HepG2 (cell line): ENCODE data around the gene EPS8L1. TPM values are rescaled to one million over a fixed set of nuclear protein-coding genes. Genes with fewer than 3 reads are reported as not detected.

Experiments used
- ATAC-seq: fragments of 200-7000 bp; cut with Tn5 transposase; 3 replicates; pipeline ENCODE4 v1.9.1; 2020; ENCODE audit warnings: mild to moderate bottlenecking, moderate library complexity
- BruUV-seq: library from RNA; stranded (reverse); fragments of 400-500 nt; replicated peaks from 2 replicates; lab custom pipeline; 2021; lab: Mats Ljungman, UMichigan
- CTCF ChIA-PET: fragments of 300-600 bp; formaldehyde crosslinking; extraction: SDS; loops from one replicate; lab custom pipeline; 2021; ENCODE audit warnings: low total read pairs, inconsistent platforms, low intra/inter-chr PET ratio; lab: Yijun Ruan, JAX
- POLR2A ChIA-PET: fragments of 350-600 bp; sonication (Branson Sonifier 250); formaldehyde crosslinking; loops from one replicate; lab custom pipeline; 2020; ENCODE audit warnings: antibody characterized with exemption, inconsistent platforms; lab: Yijun Ruan, JAX
- DNase-seq: peaks from one replicate; pipeline ENCODE4 v3.0.0-alpha.2; 2015; ENCODE audit warnings: low spot score
- FAIRE-seq: peaks from 3 replicates; lab custom pipeline; 2011; peaks lifted over from hg19 to GRCh38; lab: Jason Lieb, UNC
- H2AFZ ChIP-seq: one replicate; pipeline ENCODE4 v1.6.1; 2011; ENCODE audit warnings: low read length, inconsistent platforms
- H3K27ac ChIP-seq: fragments of 300-600 bp; 3 replicates; pipeline ENCODE4 v1.8.0; 2011; ENCODE audit warnings: mixed run types, mild to moderate bottlenecking, mixed read lengths, low read length, inconsistent platforms; ENCODE audit not compliant: insufficient read depth; ENCODE audit errors: extremely low read length
- H3K27me3 ChIP-seq, 2 experiments: fragments of 200-600 bp in 1 of 2; 2 replicates in 1 of 2; 3 replicates in 1 of 2; pipeline versions ENCODE4 v1.6.0 to v1.8.0; 2011; ENCODE audit warnings: low read length in 2 of 2, mild to moderate bottlenecking in 2 of 2, moderate library complexity in 2 of 2, inconsistent platforms in 1 of 2; ENCODE audit not compliant: insufficient read depth in 2 of 2, control insufficient read depth in 1 of 2
- H3K36me3 ChIP-seq, 2 experiments: fragments of 200-600 bp in 1 of 2; replicated peaks in 1 of 2; 2 replicates in 1 of 2; 3 replicates in 1 of 2; pipeline versions ENCODE4 v1.5.1 to v1.8.0; 2011; ENCODE audit warnings: low read length in 2 of 2, inconsistent platforms in 1 of 2; ENCODE audit not compliant: insufficient read depth in 2 of 2, control insufficient read depth in 1 of 2
- H3K4me1 ChIP-seq: 2 replicates; pipeline ENCODE4 v1.5.1; 2012; ENCODE audit warnings: low read length, inconsistent platforms; ENCODE audit not compliant: insufficient read depth
- H3K4me2 ChIP-seq: 2 replicates; pipeline ENCODE4 v1.6.0; 2011; ENCODE audit warnings: low read depth, low read length, inconsistent platforms
- H3K4me3 ChIP-seq, 3 experiments: fragments of 200-600 bp in 1 of 3; sonication (generic), shearing (Covaris generic) in 1 of 3; replicated peaks in 1 of 3; 2 replicates each; pipeline ENCODE4 v1.5.1; 2011 to 2016; ENCODE audit warnings: low read length in 3 of 3, inconsistent platforms in 2 of 3, low read depth in 2 of 3, mild to moderate bottlenecking in 2 of 3, control low read depth in 1 of 3, mixed read lengths in 1 of 3; ENCODE audit not compliant: insufficient read depth in 1 of 3
- H3K79me2 ChIP-seq: one replicate; pipeline ENCODE4 v1.6.1; 2011; ENCODE audit warnings: low read length, inconsistent platforms; ENCODE audit not compliant: insufficient read depth
- H3K9ac ChIP-seq: 2 replicates; pipeline ENCODE4 v1.6.0; 2011; ENCODE audit warnings: mild to moderate bottlenecking, low read depth, low read length, inconsistent platforms; ENCODE audit not compliant: insufficient read depth
- H3K9me3 ChIP-seq: 2 replicates; pipeline ENCODE4 v1.5.1; 2012; ENCODE audit warnings: mild to moderate bottlenecking, low read length
- H4K20me1 ChIP-seq: 2 replicates; pipeline ENCODE4 v1.6.0; 2011; ENCODE audit warnings: inconsistent platforms, mild to moderate bottlenecking, low read length, moderate library complexity; ENCODE audit not compliant: insufficient read depth
- AGO1 ChIP-seq: fragments of 200-400 bp; formaldehyde crosslinking; IDR thresholded peaks from 2 replicates; pipeline ENCODE4 v1.6.1; 2017; ENCODE audit warnings: mild to moderate bottlenecking, low read depth, low read length, moderate library complexity; ENCODE audit not compliant: poor library complexity, severe bottlenecking
- KLF9 ChIP-seq: IDR thresholded peaks from 2 replicates; pipeline ENCODE4 v1.6.1; 2016; ENCODE audit warnings: low read depth
- KMT2B ChIP-seq: IDR thresholded peaks from 2 replicates; pipeline ENCODE4 v1.6.1; 2016; ENCODE audit warnings: missing genetic modification reagents, missing compliant biosample characterization
- MTF1 ChIP-seq: sonication (generic); formaldehyde crosslinking; IDR thresholded peaks from 2 replicates; pipeline ENCODE4 v1.5.0; 2020; ENCODE audit warnings: missing genetic modification reagents
- NBN ChIP-seq: fragments of 450-650 bp; conservative IDR thresholded peaks from 2 replicates; pipeline ENCODE4 v1.6.1; 2017
- REST ChIP-seq, 2 experiments: IDR thresholded peaks; 2 replicates each; pipeline ENCODE4 v1.6.1; 2011 to 2012; ENCODE audit warnings: low read length in 2 of 2, borderline replicate concordance in 1 of 2, low read depth in 1 of 2, mild to moderate bottlenecking in 1 of 2, moderate library complexity in 1 of 2
- TRIM22 ChIP-seq: fragments of 450-650 bp; IDR thresholded peaks from 2 replicates; pipeline ENCODE4 v1.6.1; 2017
- ZEB1 ChIP-seq: IDR thresholded peaks from 2 replicates; pipeline ENCODE4 v1.6.1; 2012; ENCODE audit warnings: mild to moderate bottlenecking, low read depth, inconsistent platforms; ENCODE audit not compliant: insufficient replicate concordance
- ZNF496 ChIP-seq: sonication (generic); formaldehyde crosslinking; IDR thresholded peaks from 2 replicates; pipeline ENCODE4 v1.8.1; 2023; ENCODE audit warnings: mild to moderate bottlenecking, moderate library complexity, missing genetic modification reagents; ENCODE audit not compliant: insufficient replicate concordance
- ZNF556 ChIP-seq: sonication (generic); formaldehyde crosslinking; IDR thresholded peaks from 2 replicates; pipeline ENCODE4 v1.4.0; 2020; ENCODE audit warnings: mild to moderate bottlenecking, missing genetic modification reagents, borderline replicate concordance
- ZNF781 ChIP-seq: sonication (generic); formaldehyde crosslinking; IDR thresholded peaks from 2 replicates; pipeline ENCODE4 v1.5.1; 2020; ENCODE audit warnings: borderline replicate concordance, mild to moderate bottlenecking, missing genetic modification reagents; ENCODE audit errors: not compliant biosample characterization
- WGBS: methylation state at CpG from one replicate; pipeline ENCODE4 v1.1.6; 2017; ENCODE audit warnings: low lambda C conversion rate; 5-methylcytosine and 5-hydroxymethylcytosine counted together
- in situ Hi-C: cut with HindIII; loops from 2 replicates; pipeline ENCODE4 v1.10.0; 2017; ENCODE audit warnings: low pct_unique_long_range_greater_than_20kb; ENCODE audit not compliant: extremely low pct_ligation_motif_present
- intact Hi-C: fragments of 100-400 bp; cut with micrococcal nuclease; formaldehyde crosslinking; loops from one replicate; pipeline ENCODE4 v1.10.0; 2022; ENCODE audit not compliant: unreplicated experiment
- polyA plus RNA-seq, 8 experiments: library from polyadenylated mRNA; depleted of rRNA in 3 of 8; stranded (reverse) in 7 of 8; unstranded in 1 of 8; fragments of >200 nt; fragmentation: Illumina TruSeq in 4 of 8; extraction: Trizol in 4 of 8; gene quantifications; 2 replicates each; pipeline versions ENCODE4 v1.2.1 to v1.2.3, GENCODE V29; 2011 to 2016; ENCODE audit warnings: low read depth in 4 of 8, missing spikeins in 1 of 8, mixed read lengths in 1 of 8; ENCODE audit not compliant: insufficient read depth in 1 of 8
- total RNA-seq, 5 experiments: library from RNA; depleted of rRNA; stranded (reverse); fragments of >200 nt; fragmentation: Illumina TruSeq; extraction: Trizol; gene quantifications; 2 replicates each; pipeline ENCODE4 v1.2.3, GENCODE V29; 2016; ENCODE audit warnings: low read depth in 1 of 5

Gene EPS8L1
- total and polyA plus RNA-seq, 2 of the 13 experiments (the other 11 are each of a cell fraction or from before 2014, with no cell fraction given), result 3.0 to 6.3 TPM

- no peak for ATAC-seq
Observed at GRCh38 chr19:55041244-55041626, 34.4 kb upstream of the EPS8L1 start.

More at GRCh38 chr19:55041244-55041626, 34.4 kb upstream of the EPS8L1 start:
- WGBS, result 98% methylated on average over 10 of the region's 10 CpGs
- Histone ChIP-seq H3K36me3 (peaks cover 4 to 19% of the 10 kb centered on the region in 2 experiments; a peak in 4 of 5 replicates), H3K9me3 (no peaks in the 10 kb centered on the region), H3K79me2 (no peaks in the 10 kb centered on the region), H3K27me3 (no peaks in the 10 kb centered on the region), H2AFZ (no peak overlapping the region), H3K4me2 (no peak overlapping the region), H3K27ac (no peak overlapping the region), H4K20me1 (no peaks in the 10 kb centered on the region), H3K4me1 (no peaks in the 10 kb centered on the region), H3K4me3 (no peak overlapping the region), H3K9ac (no peak overlapping the region)
- ChIA-PET CTCF (no interaction called here), POLR2A (no interaction called here)
- BruUV-seq, result TSS peak; percentile 50
- in situ Hi-C loops, result no loop called here
- FAIRE-seq, result no peak
- no peak for DNase-seq
- intact Hi-C loops, result no loop called here
- TF ChIP-seq TRIM22 (no peak), AGO1 (no peak), NBN (no peak), ZNF556 (CRISPR knock-in tag) (no peak), ZNF781 (CRISPR knock-in tag) (no peak), KLF9 (no peak), ZEB1 (no peak), ZNF496 (CRISPR knock-in tag) (no peak), MTF1 (no peak), KMT2B (CRISPR knock-in tag) (no peak), REST (IDR thresholded peaks at IDR 0.05; ENCODE audit: borderline replicate concordance in 1 of 2, low read depth in 1 of 2, low read length in 2 of 2) (no peak)
